Activated T-cell treated with anti-CD3 and anti-CD28 coated beads, Interleukin-2, amount 50 U/mL, for 72 hours (primary cell): ENCODE data around the gene LIPT2. TPM values are rescaled to one million over a fixed set of nuclear protein-coding genes. Genes with fewer than 3 reads are reported as not detected.
"Not testable (repeated sequence)": the region's sequence is repeated elsewhere in the genome, so short reads cannot be mapped to it uniquely, and the experiment has no call there.

Experiments
- ATAC-seq, 2 donors: fragments of 150-1000 bp; cut with Tn5 transposase; replicated peaks in 1 of 2; 2 replicates each; pipeline ENCODE4 v1.10.0; 2021; ENCODE audit warnings: moderate library complexity in 2 of 2, mild to moderate bottlenecking in 1 of 2
- DNase-seq, 2 donors: peaks; one replicate each; pipeline ENCODE4 v3.0.0; 2021 to 2022; ENCODE audit warnings: mixed read lengths in 1 of 2
- H3K27ac Mint-ChIP-seq: one replicate; pipeline ENCODE4 v1.8.0; 2022; ENCODE audit warnings: mild to moderate bottlenecking, moderate library complexity, mixed read lengths
- H3K27me3 Mint-ChIP-seq: one replicate; pipeline ENCODE4 v1.8.0; 2022; ENCODE audit warnings: low read depth, mixed read lengths
- H3K36me3 Mint-ChIP-seq, 2 donors: one replicate each; pipeline ENCODE4 v1.8.0; 2022; ENCODE audit warnings: mixed read lengths in 2 of 2, mild to moderate bottlenecking in 1 of 2; ENCODE audit not compliant: insufficient read depth in 2 of 2
- H3K4me1 Mint-ChIP-seq: one replicate; pipeline ENCODE4 v1.8.0; 2022; ENCODE audit warnings: low read depth, mixed read lengths
- H3K4me3 Mint-ChIP-seq, 2 donors: one replicate each; pipeline ENCODE4 v1.8.0; 2022; ENCODE audit warnings: mild to moderate bottlenecking in 2 of 2, mixed read lengths in 2 of 2, moderate library complexity in 2 of 2
- H3K9me3 Mint-ChIP-seq, 2 donors: one replicate each; pipeline ENCODE4 v1.8.0; 2022; ENCODE audit warnings: mixed read lengths in 2 of 2
- total RNA-seq, 2 donors: library from RNA; stranded (reverse); gene quantifications; one replicate each; pipeline ENCODE4 v1.2.3, GENCODE V29; 2022

Gene LIPT2
- total RNA-seq, 2 donors from 2014 or later: 4.3 to 5.1 TPM

GRCh38 chr11:74521666-74522252 is 28.2 kb upstream of the LIPT2 start:
- ATAC-seq (no peak), DNase-seq (no peak)
- Mint-ChIP-seq H3K9me3 (peaks cover 0 to 2% of the 10 kb centered on the region in 2 donors), H3K27me3 (peaks cover 24% of the 10 kb centered on the region), H3K4me1 (no peaks in the 10 kb centered on the region), H3K27ac (no peak overlapping the region), H3K36me3 (no peaks in the 10 kb centered on the region), H3K4me3 (no peak overlapping the region)

- no peak for ATAC-seq
- no peaks in the 10 kb centered on the region for H3K36me3 Mint-ChIP-seq
- DNase-seq: no peak
Observed at GRCh38 chr11:74520927-74521665, 27.6 kb upstream of the LIPT2 start.

GRCh38 chr11:74520316-74520715 is 26.8 kb upstream of the LIPT2 start:
- H3K4me3 Mint-ChIP-seq: no peak overlapping the region

More at GRCh38 chr11:74520927-74521665, 27.6 kb upstream of the LIPT2 start:
- H3K4me1 Mint-ChIP-seq: no peaks in the 10 kb centered on the region
- H3K4me3 Mint-ChIP-seq: no peak overlapping the region
- H3K27ac Mint-ChIP-seq: no peak overlapping the region
- H3K9me3 Mint-ChIP-seq: peaks cover 0 to 5% of the 10 kb centered on the region in 2 donors
- H3K27me3 Mint-ChIP-seq: peaks cover 24% of the 10 kb centered on the region

GRCh38 chr11:74519710-74520109 is 26.2 kb upstream of the LIPT2 start:
- peaks cover 22% of the 10 kb centered on the region for H3K27me3 Mint-ChIP-seq
- no peak overlapping the region for H3K27ac Mint-ChIP-seq
- H3K4me3 Mint-ChIP-seq: no peak overlapping the region
- H3K4me1 Mint-ChIP-seq: no peaks in the 10 kb centered on the region
- peaks cover 0 to 8% of the 10 kb centered on the region in 2 donors for H3K9me3 Mint-ChIP-seq
- ATAC-seq (no peak), DNase-seq (no peak)
- H3K36me3 Mint-ChIP-seq: no peaks in the 10 kb centered on the region

More at GRCh38 chr11:74520316-74520715, 26.8 kb upstream of the LIPT2 start:
- Mint-ChIP-seq H3K4me1 (no peaks in the 10 kb centered on the region), H3K27me3 (peaks cover 24% of the 10 kb centered on the region), H3K27ac (no peak overlapping the region), H3K36me3 (no peaks in the 10 kb centered on the region), H3K9me3 (peaks cover 0 to 6% of the 10 kb centered on the region in 2 donors)
- DNase-seq (no peak), ATAC-seq (no peak)

GRCh38 chr11:74517592-74517991 is 24.1 kb upstream of the LIPT2 start:
- H3K9me3 Mint-ChIP-seq: peaks cover 0 to 11% of the 10 kb centered on the region in 2 donors
- not testable (repeated sequence) for H3K36me3 Mint-ChIP-seq, H3K4me1 Mint-ChIP-seq, ATAC-seq, H3K27ac Mint-ChIP-seq, H3K4me3 Mint-ChIP-seq, DNase-seq
- peaks cover 14% of the 10 kb centered on the region for H3K27me3 Mint-ChIP-seq

- Mint-ChIP-seq H3K9me3 (no peaks in the 10 kb centered on the region), H3K27ac (no peak overlapping the region), H3K27me3 (no peaks in the 10 kb centered on the region)
Observed at GRCh38 chr11:74507582-74507981, 14.1 kb upstream of the LIPT2 start.

GRCh38 chr11:74506823-74507222 is 13.3 kb upstream of the LIPT2 start:
- H3K27ac Mint-ChIP-seq: no peak overlapping the region
- no peak overlapping the region for H3K4me3 Mint-ChIP-seq
- H3K27me3 Mint-ChIP-seq: no peaks in the 10 kb centered on the region
- peaks cover 0 to under 1% of the 10 kb centered on the region in 2 donors for H3K9me3 Mint-ChIP-seq
- peaks cover 2% of the 10 kb centered on the region in 2 donors for H3K36me3 Mint-ChIP-seq
- DNase-seq (no peak), ATAC-seq (no peak)
- no peaks in the 10 kb centered on the region for H3K4me1 Mint-ChIP-seq

More at GRCh38 chr11:74507582-74507981, 14.1 kb upstream of the LIPT2 start:
- DNase-seq: no peak
- Mint-ChIP-seq H3K4me1 (no peaks in the 10 kb centered on the region), H3K4me3 (no peak overlapping the region), H3K36me3 (peaks cover 2% of the 10 kb centered on the region in 2 donors)
- no peak for ATAC-seq

- DNase-seq (no peak), ATAC-seq (no peak)
- H3K36me3 Mint-ChIP-seq: peaks cover 2% of the 10 kb centered on the region in 2 donors
- no peak overlapping the region for H3K4me3 Mint-ChIP-seq
- no peaks in the 10 kb centered on the region for H3K27me3 Mint-ChIP-seq
- H3K4me1 Mint-ChIP-seq: no peaks in the 10 kb centered on the region
- H3K9me3 Mint-ChIP-seq: peaks cover 1 to 3% of the 10 kb centered on the region in 2 donors
- no peak overlapping the region for H3K27ac Mint-ChIP-seq
Observed at GRCh38 chr11:74505911-74506310, 12.4 kb upstream of the LIPT2 start.

- H3K27ac Mint-ChIP-seq: no peak overlapping the region
- H3K4me3 Mint-ChIP-seq: no peak overlapping the region
- no peaks in the 10 kb centered on the region for H3K27me3 Mint-ChIP-seq
- no peaks in the 10 kb centered on the region for H3K4me1 Mint-ChIP-seq
- no peak for ATAC-seq
- H3K9me3 Mint-ChIP-seq: peaks cover 1 to 6% of the 10 kb centered on the region in 2 donors
- DNase-seq: no peak
- H3K36me3 Mint-ChIP-seq: peaks cover 2% of the 10 kb centered on the region in 2 donors
Observed at GRCh38 chr11:74504100-74504691, 10.7 kb upstream of the LIPT2 start.

GRCh38 chr11:74494916-74495315 is 1.4 kb upstream of the LIPT2 start:
- ATAC-seq (no peak), DNase-seq (no peak)
- peaks cover 22% of the 10 kb centered on the region for H3K4me1 Mint-ChIP-seq
- no peaks in the 10 kb centered on the region for H3K9me3 Mint-ChIP-seq
- H3K36me3 Mint-ChIP-seq: no peaks in the 10 kb centered on the region
- no peak overlapping the region for H3K4me3 Mint-ChIP-seq
- no peak overlapping the region for H3K27ac Mint-ChIP-seq
- H3K27me3 Mint-ChIP-seq: no peaks in the 10 kb centered on the region

GRCh38 chr11:74493791-74494630 is 487 bp upstream of the LIPT2 start:
- Mint-ChIP-seq H3K36me3 (no peaks in the 10 kb centered on the region), H3K9me3 (no peaks in the 10 kb centered on the region), H3K27me3 (no peaks in the 10 kb centered on the region), H3K4me3 (peak overlapping the region; percentile 79 to 95), H3K4me1 (peaks cover 22% of the 10 kb centered on the region), H3K27ac (peak overlapping the region; percentile 66)
- no peak for ATAC-seq
- DNase-seq: peak in 1 of 2 donors; percentile 14

- Mint-ChIP-seq H3K36me3 (no peaks in the 10 kb centered on the region), H3K4me1 (peaks cover 22% of the 10 kb centered on the region), H3K27ac (peak overlapping the region; percentile 41), H3K27me3 (no peaks in the 10 kb centered on the region), H3K9me3 (no peaks in the 10 kb centered on the region), H3K4me3 (peak overlapping the region; percentile 86 to 95)
- ATAC-seq: no peak
- no peak for DNase-seq
Observed at GRCh38 chr11:74492084-74492483, 1.4 kb downstream of the LIPT2 start.

GRCh38 chr11:74490941-74491340 is 2.6 kb downstream of the LIPT2 start:
- DNase-seq (no peak), ATAC-seq (no peak)
- H3K36me3 Mint-ChIP-seq: no peaks in the 10 kb centered on the region
- H3K4me1 Mint-ChIP-seq: peaks cover 22% of the 10 kb centered on the region
- H3K9me3 Mint-ChIP-seq: no peaks in the 10 kb centered on the region
- H3K27ac Mint-ChIP-seq: no peak overlapping the region
- no peak overlapping the region for H3K4me3 Mint-ChIP-seq
- H3K27me3 Mint-ChIP-seq: no peaks in the 10 kb centered on the region
